ENCODE data around the gene SH3GL2.

Gene SH3GL2

DNA sequence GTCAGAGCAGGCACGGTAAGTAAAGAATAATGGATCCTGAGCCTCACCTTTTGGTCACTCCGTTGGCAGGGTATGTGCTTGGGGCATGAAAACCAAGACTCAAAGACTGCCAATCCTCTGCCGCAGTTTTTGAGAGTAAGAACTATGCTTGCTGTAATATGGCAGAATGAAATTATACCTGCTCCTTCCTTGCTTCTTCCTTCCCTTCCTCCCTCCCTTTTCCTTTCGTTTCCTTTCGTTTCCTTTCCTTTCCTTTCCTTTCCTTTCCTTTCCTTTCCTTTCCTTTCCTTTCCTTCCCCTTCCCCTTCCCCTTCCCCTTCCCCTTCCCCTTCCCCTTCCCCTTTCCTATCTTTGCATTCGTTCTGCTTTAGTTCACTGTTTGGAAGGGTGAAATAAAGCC lies 43.9 kb downstream of the SH3GL2 start:
- Histone ChIP-seq H3K4me1 (ENCODE audit: control insufficient read depth in 1 of 2, insufficient read depth in 2 of 2, low read length in 2 of 2) (peaks cover 0 to 7% of the 10 kb centered on the region in 2 experiments), H3K14ac (ENCODE audit: low read length) (no peak overlapping the region), H4K12ac (ENCODE audit: low read depth, low read length) (no peak overlapping the region), H3K4me3 (ENCODE audit: low read depth, low read length) (no peak overlapping the region), H2AFZ (ENCODE audit: insufficient read depth, low read length, poor library complexity) (no peak overlapping the region), H3K79me2 (ENCODE audit: control insufficient read depth, insufficient read depth, low read length, poor library complexity) (no peaks in the 10 kb centered on the region), H3K9ac (ENCODE audit: low read length) (no peak overlapping the region), H3K4ac (ENCODE audit: low read depth, low read length) (no peak overlapping the region), H3K9me3 (ENCODE audit: insufficient read depth, low read depth, low read length) (no peaks in the 10 kb centered on the region), H3K79me1 (ENCODE audit: low read length) (no peaks in the 10 kb centered on the region), H3K27ac (ENCODE audit: low read depth, low read length) (no peak overlapping the region), H2BK12ac (ENCODE audit: low read length) (no peak overlapping the region), H2BK120ac (ENCODE audit: insufficient read depth, low read length, poor library complexity) (no peak overlapping the region), H3K23ac (ENCODE audit: low read length) (no peak overlapping the region), H3K4me2 (ENCODE audit: low read length) (no peak overlapping the region), H4K8ac (ENCODE audit: low read depth, low read length) (no peak overlapping the region), H2AK5ac (ENCODE audit: low read length) (no peak overlapping the region), H3K27me3 (ENCODE audit: insufficient read depth, low read length) (no peaks in the 10 kb centered on the region), H4K91ac (ENCODE audit: low read depth, low read length) (no peak overlapping the region), H3K18ac (ENCODE audit: low read length) (no peak overlapping the region), H2BK5ac (ENCODE audit: low read depth, low read length, poor library complexity) (no peak overlapping the region), H3K36me3 (ENCODE audit: control insufficient read depth in 1 of 2, insufficient read depth in 2 of 2, low read length in 2 of 2) (no peaks in the 10 kb centered on the region)
- DNase-seq: no peak
- WGBS (ENCODE audit: extremely low coverage, insufficient coverage, insufficient read length): no CpG with 5 or more reads among the region's 6 CpGs

DNA sequence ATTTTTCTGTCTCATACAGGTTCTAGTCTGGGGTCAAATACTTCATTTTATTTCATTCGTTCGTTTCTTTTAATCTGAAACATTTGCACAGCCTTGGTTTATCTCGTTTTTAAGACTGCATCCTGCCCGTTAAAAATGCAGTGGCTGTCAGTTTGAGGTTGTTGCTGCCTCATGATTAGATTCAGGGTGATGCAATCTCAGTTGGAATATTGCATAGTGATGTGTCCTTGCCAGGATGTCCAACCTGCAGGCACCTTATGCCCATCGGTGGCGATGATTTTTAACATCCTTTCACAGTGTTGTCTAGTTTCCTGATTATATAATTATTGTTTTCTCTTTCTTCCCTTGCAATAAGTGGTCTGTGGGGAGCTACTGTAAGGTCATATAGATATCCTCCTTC lies 45.1 kb downstream of the SH3GL2 start:
- Histone ChIP-seq H2BK12ac (ENCODE audit: low read length) (no peak overlapping the region), H3K4me3 (ENCODE audit: low read depth, low read length) (no peak overlapping the region), H3K9me3 (ENCODE audit: insufficient read depth, low read depth, low read length) (no peaks in the 10 kb centered on the region), H3K9ac (ENCODE audit: low read length) (peak overlapping the region; percentile 64), H3K27ac (ENCODE audit: low read depth, low read length) (no peak overlapping the region), H3K4me2 (ENCODE audit: low read length) (no peak overlapping the region), H3K18ac (ENCODE audit: low read length) (no peak overlapping the region), H2BK5ac (ENCODE audit: low read depth, low read length, poor library complexity) (no peak overlapping the region), H2AK5ac (ENCODE audit: low read length) (no peak overlapping the region), H2AFZ (ENCODE audit: insufficient read depth, low read length, poor library complexity) (no peak overlapping the region), H3K4me1 (ENCODE audit: control insufficient read depth in 1 of 2, insufficient read depth in 2 of 2, low read length in 2 of 2) (peaks cover 0 to 7% of the 10 kb centered on the region in 2 experiments), H3K4ac (ENCODE audit: low read depth, low read length) (no peak overlapping the region), H4K8ac (ENCODE audit: low read depth, low read length) (no peak overlapping the region), H3K23ac (ENCODE audit: low read length) (no peak overlapping the region), H4K91ac (ENCODE audit: low read depth, low read length) (no peak overlapping the region), H4K12ac (ENCODE audit: low read depth, low read length) (no peak overlapping the region), H3K27me3 (ENCODE audit: insufficient read depth, low read length) (no peaks in the 10 kb centered on the region), H2BK120ac (ENCODE audit: insufficient read depth, low read length, poor library complexity) (no peak overlapping the region), H3K36me3 (ENCODE audit: control insufficient read depth in 1 of 2, insufficient read depth in 2 of 2, low read length in 2 of 2) (no peaks in the 10 kb centered on the region), H3K79me2 (ENCODE audit: control insufficient read depth, insufficient read depth, low read length, poor library complexity) (no peaks in the 10 kb centered on the region), H3K79me1 (ENCODE audit: low read length) (no peaks in the 10 kb centered on the region), H3K14ac (ENCODE audit: low read length) (no peak overlapping the region)
- no CpG with 5 or more reads among the region's 6 CpGs for whole genome bisulfite sequencing (ENCODE audit: extremely low coverage, insufficient coverage, insufficient read length)
- DNase-seq: no peak

DNA sequence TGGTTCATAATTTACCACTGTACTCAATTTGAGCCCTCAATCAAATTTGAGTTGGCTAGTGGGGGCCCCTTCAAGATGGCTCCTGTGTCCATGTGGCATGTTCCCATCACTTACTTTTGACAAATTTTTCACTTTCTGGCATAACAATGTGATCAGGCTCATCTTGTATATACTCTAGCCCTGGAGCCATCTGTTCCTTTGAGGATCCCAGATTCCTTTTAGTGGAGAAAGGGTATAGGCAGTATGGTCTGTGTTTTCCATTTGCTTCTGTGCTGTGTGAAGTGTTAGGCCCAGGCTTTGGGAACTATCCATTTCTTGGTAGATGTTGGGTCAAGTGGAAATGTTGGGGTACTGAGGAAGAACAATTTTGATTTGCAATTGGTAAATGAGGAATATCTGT lies 45.7 kb downstream of the SH3GL2 start:
- no peak overlapping the region for H3K18ac ChIP-seq (ENCODE audit: low read length)
- no peaks in the 10 kb centered on the region for H3K79me1 ChIP-seq (ENCODE audit: low read length)
- no peak overlapping the region for H4K12ac ChIP-seq (ENCODE audit: low read depth, low read length)
- no peak overlapping the region for H3K27ac ChIP-seq (ENCODE audit: low read depth, low read length)
- H3K14ac ChIP-seq (ENCODE audit: low read length): no peak overlapping the region
- H3K36me3 ChIP-seq (ENCODE audit: control insufficient read depth in 1 of 2, insufficient read depth in 2 of 2, low read length in 2 of 2): no peaks in the 10 kb centered on the region
- no peak overlapping the region for H2BK12ac ChIP-seq (ENCODE audit: low read length)
- no peaks in the 10 kb centered on the region for H3K9me3 ChIP-seq (ENCODE audit: insufficient read depth, low read depth, low read length)
- H3K79me2 ChIP-seq (ENCODE audit: control insufficient read depth, insufficient read depth, low read length, poor library complexity): no peaks in the 10 kb centered on the region
- H3K4me3 ChIP-seq (ENCODE audit: low read depth, low read length): no peak overlapping the region
- no peak overlapping the region for H2BK5ac ChIP-seq (ENCODE audit: low read depth, low read length, poor library complexity)
- no peaks in the 10 kb centered on the region for H3K27me3 ChIP-seq (ENCODE audit: insufficient read depth, low read length)
- peaks cover 0 to 7% of the 10 kb centered on the region in 2 experiments for H3K4me1 ChIP-seq (ENCODE audit: control insufficient read depth in 1 of 2, insufficient read depth in 2 of 2, low read length in 2 of 2)
- H2BK120ac ChIP-seq (ENCODE audit: insufficient read depth, low read length, poor library complexity): no peak overlapping the region
- H2AFZ ChIP-seq (ENCODE audit: insufficient read depth, low read length, poor library complexity): no peak overlapping the region
- no peak overlapping the region for H3K4ac ChIP-seq (ENCODE audit: low read depth, low read length)
- H3K4me2 ChIP-seq (ENCODE audit: low read length): no peak overlapping the region
- H3K23ac ChIP-seq (ENCODE audit: low read length): no peak overlapping the region
- H3K9ac ChIP-seq (ENCODE audit: low read length): no peak overlapping the region
- DNase-seq: no peak
- H4K91ac ChIP-seq (ENCODE audit: low read depth, low read length): no peak overlapping the region
- no peak overlapping the region for H2AK5ac ChIP-seq (ENCODE audit: low read length)
- H4K8ac ChIP-seq (ENCODE audit: low read depth, low read length): no peak overlapping the region

DNA sequence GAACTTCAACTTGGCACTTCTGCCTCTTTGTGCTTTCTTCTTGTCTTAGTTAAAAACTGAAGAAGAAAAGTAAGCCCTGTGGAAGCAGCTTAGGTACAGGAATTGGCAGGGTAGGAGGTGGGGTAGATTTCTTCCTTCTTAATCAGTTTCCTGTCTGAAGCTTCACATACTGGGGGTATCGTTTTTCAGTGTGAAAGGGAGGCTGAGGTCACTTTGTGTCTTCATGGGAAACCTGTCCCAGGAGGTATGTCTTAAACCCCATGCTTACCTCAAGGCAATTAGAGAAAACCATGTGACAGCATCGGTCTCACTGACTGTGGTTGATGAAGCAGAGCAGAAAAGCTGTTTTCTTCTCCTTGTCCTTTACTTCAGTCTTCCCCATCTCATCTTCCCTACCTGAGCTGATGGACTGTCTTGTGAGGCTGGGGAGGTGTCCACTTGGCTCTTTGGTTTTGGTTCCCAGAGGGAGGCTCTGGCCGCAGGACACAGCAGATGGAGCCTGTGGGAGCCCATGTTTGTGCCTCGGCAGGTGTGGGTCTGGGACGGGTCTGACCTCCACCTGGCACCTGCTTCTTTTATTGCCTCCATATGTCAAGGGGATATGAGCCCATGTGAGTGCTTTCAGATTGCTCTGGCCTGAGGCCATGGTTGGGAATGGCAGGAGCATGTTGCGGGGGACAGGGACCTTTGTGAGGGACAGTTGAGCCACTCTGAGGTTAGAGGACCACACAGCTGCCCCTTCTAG lies 47.0 kb downstream of the SH3GL2 start:
- H3K36me3 ChIP-seq (ENCODE audit: control insufficient read depth in 1 of 2, insufficient read depth in 2 of 2, low read length in 2 of 2): no peaks in the 10 kb centered on the region
- H3K9me3 ChIP-seq (ENCODE audit: insufficient read depth, low read depth, low read length): no peaks in the 10 kb centered on the region
- no peak overlapping the region for H2BK5ac ChIP-seq (ENCODE audit: low read depth, low read length, poor library complexity)
- H4K8ac ChIP-seq (ENCODE audit: low read depth, low read length): no peak overlapping the region
- no peak overlapping the region for H3K14ac ChIP-seq (ENCODE audit: low read length)
- H3K79me1 ChIP-seq (ENCODE audit: low read length): no peaks in the 10 kb centered on the region
- H3K4me3 ChIP-seq (ENCODE audit: low read depth, low read length): no peak overlapping the region
- no peaks in the 10 kb centered on the region for H3K79me2 ChIP-seq (ENCODE audit: control insufficient read depth, insufficient read depth, low read length, poor library complexity)
- no peak overlapping the region for H3K18ac ChIP-seq (ENCODE audit: low read length)
- no peak overlapping the region for H3K23ac ChIP-seq (ENCODE audit: low read length)
- H3K9ac ChIP-seq (ENCODE audit: low read length): no peak overlapping the region
- H2AFZ ChIP-seq (ENCODE audit: insufficient read depth, low read length, poor library complexity): no peak overlapping the region
- no CpG with 5 or more reads among the region's 6 CpGs for WGBS (ENCODE audit: extremely low coverage, insufficient coverage, insufficient read length)
- peaks cover 0 to 12% of the 10 kb centered on the region in 2 experiments for H3K4me1 ChIP-seq (ENCODE audit: control insufficient read depth in 1 of 2, insufficient read depth in 2 of 2, low read length in 2 of 2)
- no peak overlapping the region for H2AK5ac ChIP-seq (ENCODE audit: low read length)
- no peak overlapping the region for H3K4ac ChIP-seq (ENCODE audit: low read depth, low read length)
- no peak for DNase-seq
- no peak overlapping the region for H2BK12ac ChIP-seq (ENCODE audit: low read length)
- H4K91ac ChIP-seq (ENCODE audit: low read depth, low read length): no peak overlapping the region
- no peaks in the 10 kb centered on the region for H3K27me3 ChIP-seq (ENCODE audit: insufficient read depth, low read length)
- H3K27ac ChIP-seq (ENCODE audit: low read depth, low read length): no peak overlapping the region
- no peak overlapping the region for H4K12ac ChIP-seq (ENCODE audit: low read depth, low read length)
- no peak overlapping the region for H3K4me2 ChIP-seq (ENCODE audit: low read length)
- H2BK120ac ChIP-seq (ENCODE audit: insufficient read depth, low read length, poor library complexity): no peak overlapping the region
